ENCODE results near the gene INTS14. TPM values are rescaled to one million over a fixed set of nuclear protein-coding genes. Genes with fewer than 3 reads are reported as not detected.

The INTS14 gene
- polyA plus RNA-seq (2011; rRNA removed) = 46.1 and 56.6 TPM in 2 replicates
- polyA minus RNA-seq (2011; rRNA and poly(A)+ RNA removed) = 39.0 and 49.4 TPM in 2 replicates

DNA sequence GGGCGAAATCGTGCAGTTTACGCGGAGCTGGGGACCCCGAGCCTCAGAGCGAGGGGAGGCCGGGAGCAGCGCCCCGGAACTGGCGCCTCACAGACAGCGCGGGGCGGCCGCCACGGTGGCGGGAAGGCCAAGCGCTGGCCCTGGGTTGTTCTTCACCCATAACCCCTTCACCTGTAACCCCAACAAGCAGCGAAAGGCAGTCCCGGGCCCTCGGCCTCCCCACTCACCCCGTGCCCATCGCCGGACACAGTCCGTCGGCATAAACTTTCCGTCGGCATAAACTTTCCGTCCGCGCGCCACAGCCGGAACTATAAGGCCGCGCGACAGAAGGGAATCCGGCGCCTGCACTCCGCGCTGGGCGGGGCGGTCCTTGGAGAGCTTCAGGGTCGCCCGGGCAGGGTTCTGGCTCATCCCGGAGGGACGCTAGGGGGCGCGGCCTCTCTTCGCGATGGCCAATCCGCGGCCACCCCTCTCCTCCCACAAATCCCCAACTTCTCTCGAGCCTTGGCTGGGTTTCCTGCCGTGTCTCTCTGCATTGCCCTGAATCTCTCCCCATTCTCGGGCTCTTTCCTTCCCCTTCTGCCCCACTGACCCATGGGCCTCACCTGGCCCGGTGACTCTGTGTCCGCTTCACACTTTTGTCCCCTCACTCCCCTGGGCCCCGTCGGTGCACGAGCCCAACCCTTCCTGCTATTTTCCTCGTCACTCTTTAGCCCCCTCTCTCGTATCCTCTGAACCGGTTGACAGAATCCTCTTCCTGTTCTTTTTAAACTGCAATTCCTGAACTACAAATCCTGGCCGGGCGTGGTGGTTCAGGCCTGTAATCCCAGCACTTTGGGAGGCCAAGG is at the start of gene INTS14:
TSS of gene INTS14 (minus strand) at position 261 of the 848 bp plus-strand sequence. CDS start 3,751 bp downstream, outside the sequence.
- peak within 1 kb of the TSS; percentile 95 for H3K27ac ChIP-seq (ENCODE audit: low read depth, low read length)
- TF ChIP-seq, protein P1, sequence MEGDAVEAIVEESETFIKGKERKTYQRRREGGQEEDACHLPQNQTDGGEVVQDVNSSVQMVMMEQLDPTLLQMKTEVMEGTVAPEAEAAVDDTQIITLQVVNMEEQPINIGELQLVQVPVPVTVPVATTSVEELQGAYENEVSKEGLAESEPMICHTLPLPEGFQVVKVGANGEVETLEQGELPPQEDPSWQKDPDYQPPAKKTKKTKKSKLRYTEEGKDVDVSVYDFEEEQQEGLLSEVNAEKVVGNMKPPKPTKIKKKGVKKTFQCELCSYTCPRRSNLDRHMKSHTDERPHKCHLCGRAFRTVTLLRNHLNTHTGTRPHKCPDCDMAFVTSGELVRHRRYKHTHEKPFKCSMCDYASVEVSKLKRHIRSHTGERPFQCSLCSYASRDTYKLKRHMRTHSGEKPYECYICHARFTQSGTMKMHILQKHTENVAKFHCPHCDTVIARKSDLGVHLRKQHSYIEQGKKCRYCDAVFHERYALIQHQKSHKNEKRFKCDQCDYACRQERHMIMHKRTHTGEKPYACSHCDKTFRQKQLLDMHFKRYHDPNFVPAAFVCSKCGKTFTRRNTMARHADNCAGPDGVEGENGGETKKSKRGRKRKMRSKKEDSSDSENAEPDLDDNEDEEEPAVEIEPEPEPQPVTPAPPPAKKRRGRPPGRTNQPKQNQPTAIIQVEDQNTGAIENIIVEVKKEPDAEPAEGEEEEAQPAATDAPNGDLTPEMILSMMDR (IDR thresholded peaks at IDR 0.05; ENCODE audit: low read depth, low read length) = peak; percentile 46; the same call in 1 of the 2 replicates
- DNase-seq (ENCODE audit: low read depth, low spot score) = peak; percentile 89
- ChIA-PET POLR2A (interaction anchor here (0.5 to 1.5 kb wide), 18 partner anchors 8 to 709 kb away, joined by 3 to 31 read pairs (median 4); partner anchors contain the start of genes HACD3 and RAB11A), CTCF (interaction anchor here (0.5 to 2.0 kb wide), 24 partner anchors 8 to 886 kb away, joined by 3 to 9 read pairs (median 3); partner anchors contain the start of genes HACD3, RAB11A, SLC24A1 and SNAPC5)
- no peaks in the 10 kb centered on the region for H3K9me3 ChIP-seq (ENCODE audit: control insufficient read depth, insufficient read depth, low read length)
- H3K4me3 ChIP-seq (ENCODE audit: low read depth, low read length) = peak within 1 kb of the TSS; percentile 80
- no peaks in the 10 kb centered on the region for H3K27me3 ChIP-seq (ENCODE audit: control insufficient read depth, insufficient read depth, low read length)

GRCh38 chr15:65659502-65660052 is 48.6 kb upstream of the INTS14 start:
- ChIA-PET POLR2A (interaction anchor here (0.5 kb wide), 1 partner anchor 49 kb away, joined by 4 read pairs; no protein-coding TSS in a partner anchor), CTCF (interaction anchor here (1.1 to 2.5 kb wide), 2 partner anchors 8 to 198 kb away, joined by 3 to 11 read pairs; no protein-coding TSS in a partner anchor)
- Histone ChIP-seq H3K27ac (ENCODE audit: low read depth, low read length) (no peak overlapping the region), H3K9me3 (ENCODE audit: control insufficient read depth, insufficient read depth, low read length) (no peaks in the 10 kb centered on the region), H3K4me3 (ENCODE audit: low read depth, low read length) (no peak overlapping the region), H3K27me3 (ENCODE audit: control insufficient read depth, insufficient read depth, low read length) (no peaks in the 10 kb centered on the region)
- DNase-seq (ENCODE audit: low read depth, low spot score) = no peak
- TF ChIP-seq, protein P1 (IDR thresholded peaks at IDR 0.05; ENCODE audit: low read depth, low read length) = no peak

DNA sequence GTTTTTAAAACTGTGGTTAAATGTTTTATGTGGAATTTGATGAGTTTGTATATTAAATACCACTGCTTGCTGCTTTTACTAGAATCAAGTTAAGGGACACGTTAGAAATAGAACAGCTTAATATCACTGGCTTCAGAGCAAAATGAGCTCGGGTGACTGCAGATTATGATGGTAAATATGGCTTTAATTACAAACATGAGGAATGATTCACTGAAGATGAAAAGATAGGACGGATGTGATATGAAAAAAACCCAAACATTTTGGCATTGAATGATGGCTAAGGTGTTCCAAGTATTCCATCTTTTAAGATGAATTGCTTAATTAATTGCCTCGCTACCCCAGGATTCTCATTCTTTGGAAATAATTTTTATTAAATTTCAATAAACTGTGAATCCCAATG is 44.5 kb upstream of the INTS14 start:
- no peaks in the 10 kb centered on the region for H3K27me3 ChIP-seq (ENCODE audit: control insufficient read depth, insufficient read depth, low read length)
- CTCF ChIA-PET = no interaction called here
- H3K9me3 ChIP-seq (ENCODE audit: control insufficient read depth, insufficient read depth, low read length) = no peaks in the 10 kb centered on the region
- POLR2A ChIA-PET = no interaction called here
- H3K4me3 ChIP-seq (ENCODE audit: low read depth, low read length) = no peak overlapping the region
- no peak for DNase-seq (ENCODE audit: low read depth, low spot score)
- TF ChIP-seq, protein P1 (IDR thresholded peaks at IDR 0.05; ENCODE audit: low read depth, low read length) = no peak
- H3K27ac ChIP-seq (ENCODE audit: low read depth, low read length) = no peak overlapping the region

DNA sequence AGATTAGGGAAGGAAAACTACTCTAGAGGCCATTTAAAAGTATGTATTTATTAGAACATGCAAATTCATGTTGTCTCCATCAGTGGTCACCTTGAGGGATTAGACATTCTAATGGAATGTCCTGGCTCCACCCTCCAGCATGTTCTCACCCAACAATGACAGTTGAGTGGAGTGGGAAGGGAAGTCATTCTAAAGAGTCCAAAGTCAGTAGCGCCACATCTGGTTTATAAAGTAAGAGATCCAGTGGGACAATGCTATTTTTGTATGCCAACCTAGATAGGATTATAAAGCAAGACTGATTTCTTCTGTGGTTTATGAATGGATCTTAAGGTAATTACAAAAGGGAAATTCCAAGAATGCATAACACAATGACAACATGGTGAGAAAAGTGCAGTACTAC is 44.1 kb upstream of the INTS14 start:
- DNase-seq (ENCODE audit: low read depth, low spot score) = no peak
- Histone ChIP-seq H3K27ac (ENCODE audit: low read depth, low read length) (no peak overlapping the region), H3K4me3 (ENCODE audit: low read depth, low read length) (no peak overlapping the region), H3K27me3 (ENCODE audit: control insufficient read depth, insufficient read depth, low read length) (no peaks in the 10 kb centered on the region), H3K9me3 (ENCODE audit: control insufficient read depth, insufficient read depth, low read length) (no peaks in the 10 kb centered on the region)
- ChIA-PET POLR2A (no interaction called here), CTCF (interaction anchor here (3.6 kb wide), 1 partner anchor 17 kb away, joined by 26 read pairs; no protein-coding TSS in a partner anchor)
- TF ChIP-seq, protein P1 (IDR thresholded peaks at IDR 0.05; ENCODE audit: low read depth, low read length) = no peak

Measured in AG04450 (cell line).